Adrenal gland (tissue), 5 donors: Measurements from ENCODE around the gene SLC39A9.

Experiments used
- POLR2A ChIP-seq, 2 donors: fragments of 450-650 bp; IDR thresholded peaks; one replicate each; pipeline ENCODE4 v1.6.1; 2017; ENCODE audit warnings: antibody characterized with exemption in 2 of 2, mild to moderate bottlenecking in 2 of 2, moderate library complexity in 1 of 2
- TF ChIP-seq, protein P1 (sequence below), 6 experiments: fragments of 450-650 bp in 4 of 6; fragments of 200-600 bp in 2 of 6; sonication (generic) in 1 of 6; IDR thresholded peaks; 1 replicate in 5 of 6; 2 replicates in 1 of 6; pipeline versions ENCODE4 v1.5.1 to v1.8.0; 2016 to 2021; ENCODE audit warnings: antibody characterized with exemption in 6 of 6, mild to moderate bottlenecking in 2 of 6, moderate library complexity in 1 of 6
- donor health status: DM: no; HTN: no; CAD: no.

DNA sequence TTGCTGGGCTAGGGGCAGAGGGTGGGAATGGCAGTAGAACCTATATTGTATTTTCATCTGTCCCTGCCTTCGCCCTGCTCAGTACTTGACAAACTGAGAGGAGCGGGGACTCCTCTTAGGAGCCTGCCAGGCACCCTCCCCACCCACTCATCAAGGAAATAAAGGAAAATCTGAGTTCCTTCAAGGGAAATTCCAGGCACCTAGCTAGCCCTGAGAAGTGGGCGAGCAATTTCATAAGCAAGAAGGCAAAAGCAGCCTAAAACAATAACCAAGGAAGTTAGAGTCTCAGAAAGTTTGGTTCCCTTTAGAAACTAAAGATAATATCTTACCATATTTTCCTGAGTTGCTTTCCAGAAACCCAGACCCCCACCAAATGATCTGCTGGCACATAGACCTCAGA, 75.5 kb downstream of the SLC39A9 start:
- TF ChIP-seq, protein P1, sequence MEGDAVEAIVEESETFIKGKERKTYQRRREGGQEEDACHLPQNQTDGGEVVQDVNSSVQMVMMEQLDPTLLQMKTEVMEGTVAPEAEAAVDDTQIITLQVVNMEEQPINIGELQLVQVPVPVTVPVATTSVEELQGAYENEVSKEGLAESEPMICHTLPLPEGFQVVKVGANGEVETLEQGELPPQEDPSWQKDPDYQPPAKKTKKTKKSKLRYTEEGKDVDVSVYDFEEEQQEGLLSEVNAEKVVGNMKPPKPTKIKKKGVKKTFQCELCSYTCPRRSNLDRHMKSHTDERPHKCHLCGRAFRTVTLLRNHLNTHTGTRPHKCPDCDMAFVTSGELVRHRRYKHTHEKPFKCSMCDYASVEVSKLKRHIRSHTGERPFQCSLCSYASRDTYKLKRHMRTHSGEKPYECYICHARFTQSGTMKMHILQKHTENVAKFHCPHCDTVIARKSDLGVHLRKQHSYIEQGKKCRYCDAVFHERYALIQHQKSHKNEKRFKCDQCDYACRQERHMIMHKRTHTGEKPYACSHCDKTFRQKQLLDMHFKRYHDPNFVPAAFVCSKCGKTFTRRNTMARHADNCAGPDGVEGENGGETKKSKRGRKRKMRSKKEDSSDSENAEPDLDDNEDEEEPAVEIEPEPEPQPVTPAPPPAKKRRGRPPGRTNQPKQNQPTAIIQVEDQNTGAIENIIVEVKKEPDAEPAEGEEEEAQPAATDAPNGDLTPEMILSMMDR (IDR thresholded peaks at IDR 0.05), result no peak
- no peak for TF ChIP-seq POLR2A (IDR thresholded peaks at IDR 0.05)
